ENCODE data around the gene ETV3L.

Gene ETV3L

DNA sequence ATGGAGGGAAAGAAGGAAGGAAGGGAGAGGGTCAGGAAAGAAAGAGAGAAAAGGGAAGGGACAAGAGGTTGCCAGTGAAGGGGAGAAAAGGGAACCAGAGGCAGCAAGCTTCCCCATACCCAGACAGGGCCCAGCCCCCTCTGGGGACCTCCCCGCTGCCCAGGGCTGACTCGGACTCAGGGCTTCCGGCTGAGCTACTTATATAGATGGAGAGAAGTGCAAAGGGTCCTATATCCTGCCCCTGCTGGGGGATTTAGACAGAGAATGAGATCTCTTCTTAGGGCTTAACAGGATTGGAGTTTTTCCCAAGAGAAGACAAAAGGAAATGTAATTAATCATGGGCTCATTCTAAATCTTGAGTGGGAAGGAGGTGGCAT is at the start of gene ETV3L:
Gene ETV3L (minus strand): TSS at position 176 of the 377 bp plus-strand sequence. CDS start 285 bp downstream, outside the sequence.
- no peak for DNase-seq (ENCODE audit: low spot score)

DNA sequence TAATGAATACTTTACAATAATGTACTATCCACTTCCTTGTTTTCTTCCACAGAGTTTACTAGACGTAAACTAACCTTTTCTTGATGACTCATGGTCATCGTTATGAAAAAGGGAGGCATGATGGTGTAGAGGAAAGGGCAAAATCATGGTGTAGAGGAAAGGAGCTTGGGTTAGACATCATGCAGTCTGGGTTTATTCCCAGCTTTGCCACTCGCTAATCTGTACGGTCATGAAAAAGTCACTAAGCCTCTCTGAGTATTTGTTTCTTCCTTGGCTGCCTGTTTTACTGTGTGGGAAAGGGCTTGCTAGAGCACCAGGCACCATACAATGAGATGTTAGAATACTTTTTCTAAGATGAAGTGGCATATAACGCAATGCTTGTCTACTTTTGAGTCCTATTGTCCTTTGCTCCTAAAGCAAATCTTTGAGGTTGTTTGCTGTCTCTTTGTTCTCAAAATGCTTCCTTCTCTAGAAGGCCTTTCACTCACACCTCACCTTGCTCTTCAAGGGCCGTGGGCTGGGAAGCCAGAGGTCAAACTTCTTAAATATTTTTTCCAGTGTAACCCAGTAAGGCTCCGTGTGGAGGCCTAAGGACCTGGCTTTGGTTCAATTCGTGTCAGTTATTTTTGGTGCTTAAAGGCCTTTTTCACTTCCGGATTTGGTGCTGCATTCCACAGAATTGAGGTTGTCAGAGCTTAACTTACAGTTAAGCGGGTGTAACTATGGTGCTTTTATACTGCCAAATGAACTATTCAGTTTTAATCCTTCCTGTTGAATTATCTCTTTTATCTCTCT is 48.5 kb upstream of the ETV3L start:
- DNase-seq (ENCODE audit: low spot score): no peak

DNA sequence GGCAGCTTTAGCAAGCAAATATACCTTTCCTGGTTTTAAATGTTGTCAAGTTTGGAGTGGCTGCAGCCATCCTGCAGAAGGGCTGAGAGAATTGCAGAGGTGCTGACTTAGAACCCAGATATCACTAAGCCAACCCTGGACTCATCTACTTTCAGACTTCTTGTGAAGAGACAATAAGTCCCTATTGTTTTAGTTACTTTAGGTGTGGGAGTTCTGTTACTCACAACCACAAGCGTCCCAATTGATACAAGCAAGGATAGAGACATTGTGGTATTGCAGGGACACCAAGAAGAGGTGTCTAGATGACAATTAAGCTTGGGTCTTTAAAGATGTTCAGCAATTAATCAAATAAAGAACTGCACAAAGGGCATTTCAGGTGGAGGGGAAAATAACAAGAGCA is 47.4 kb upstream of the ETV3L start:
- no peak for DNase-seq (ENCODE audit: low spot score)

DNA sequence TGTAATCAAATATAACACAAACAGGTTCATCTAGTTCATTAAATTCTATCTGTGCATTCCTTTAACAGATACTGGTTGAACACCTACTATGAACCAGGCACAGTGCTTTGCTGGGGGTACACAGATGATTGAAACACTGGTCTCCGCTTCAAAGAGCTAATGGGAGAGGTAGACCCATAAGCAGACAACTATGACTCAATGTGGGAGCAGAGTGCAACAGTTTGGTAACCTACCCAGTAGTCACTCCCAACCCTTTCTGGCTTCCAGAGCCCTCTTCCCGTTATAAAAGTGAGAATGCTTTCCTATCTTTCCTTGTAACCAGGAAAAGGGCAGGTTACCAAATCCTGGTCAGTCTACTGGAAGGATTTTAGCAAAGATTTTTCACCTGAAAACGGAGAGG is 46.6 kb upstream of the ETV3L start:
- DNase-seq (ENCODE audit: low spot score): no peak

DNA sequence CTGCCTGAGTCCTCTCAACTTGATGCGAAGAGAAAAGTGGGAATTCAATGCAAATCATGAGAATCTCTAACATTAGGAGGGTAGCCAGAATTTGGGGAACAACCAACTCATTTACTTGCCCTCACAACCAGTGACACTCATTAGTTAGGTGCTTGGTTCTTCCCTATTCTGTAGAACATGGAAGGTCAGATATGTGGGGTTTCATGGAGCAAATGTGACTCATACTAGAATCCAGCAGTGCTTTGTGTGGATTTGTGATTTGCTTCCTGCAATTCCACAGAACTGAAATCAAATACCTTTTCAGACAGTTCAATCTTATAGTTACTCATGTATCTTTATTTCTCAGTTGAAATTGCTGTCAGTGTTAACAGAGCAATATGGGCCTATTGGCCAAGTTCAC is 45.5 kb upstream of the ETV3L start:
- no peak for DNase-seq (ENCODE audit: low spot score)

DNA sequence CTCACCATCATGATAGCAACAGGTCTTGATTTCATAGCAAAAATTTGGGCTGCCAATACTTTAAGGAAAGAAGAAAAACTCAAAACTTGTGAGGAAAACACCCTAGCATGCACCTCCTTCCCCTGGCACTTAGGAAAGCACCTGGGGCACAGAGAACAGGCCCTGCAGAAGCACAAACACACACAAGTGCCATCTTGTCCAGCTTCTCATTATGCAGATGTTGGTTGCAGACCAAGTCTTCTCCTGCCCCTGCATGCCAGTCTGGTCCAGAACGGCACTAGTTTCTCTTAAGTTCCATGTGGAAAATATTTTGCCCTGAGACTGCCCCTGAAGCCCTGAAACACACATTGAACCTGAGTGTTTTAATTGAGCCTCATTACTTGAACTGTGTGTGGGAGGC is 44.9 kb upstream of the ETV3L start:
- no peak for DNase-seq (ENCODE audit: low spot score)

DNA sequence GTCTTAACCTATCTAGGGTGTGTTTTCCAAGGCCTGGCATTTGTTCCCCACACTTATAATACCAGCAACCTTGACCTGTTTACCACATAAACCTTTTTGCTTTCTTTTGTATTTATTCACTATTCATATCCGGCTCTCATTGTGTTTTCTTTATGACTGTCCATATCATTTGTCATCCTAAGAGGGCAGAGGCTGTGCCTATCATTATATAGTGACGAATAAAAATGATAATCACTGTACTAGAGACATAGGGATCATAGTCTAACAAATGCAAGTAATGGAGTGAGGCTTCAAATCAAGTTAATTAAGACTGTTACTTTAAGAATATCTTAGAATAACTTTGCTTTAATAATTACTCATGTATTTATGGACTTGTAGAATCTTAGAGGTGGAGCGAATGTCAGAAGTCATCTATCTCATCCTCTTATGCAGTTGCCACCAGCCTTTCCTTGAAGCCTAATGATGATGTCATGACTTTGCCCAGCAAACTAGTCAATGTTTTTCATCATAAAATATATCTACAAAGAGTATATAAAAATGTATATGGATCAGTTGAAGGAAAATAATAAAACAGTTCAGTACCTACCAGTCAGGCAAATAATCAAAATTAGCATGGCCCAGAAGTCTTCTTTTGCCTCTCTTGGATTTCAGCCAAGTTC is 43.3 kb upstream of the ETV3L start:
- DNase-seq (ENCODE audit: low spot score): no peak

DNA sequence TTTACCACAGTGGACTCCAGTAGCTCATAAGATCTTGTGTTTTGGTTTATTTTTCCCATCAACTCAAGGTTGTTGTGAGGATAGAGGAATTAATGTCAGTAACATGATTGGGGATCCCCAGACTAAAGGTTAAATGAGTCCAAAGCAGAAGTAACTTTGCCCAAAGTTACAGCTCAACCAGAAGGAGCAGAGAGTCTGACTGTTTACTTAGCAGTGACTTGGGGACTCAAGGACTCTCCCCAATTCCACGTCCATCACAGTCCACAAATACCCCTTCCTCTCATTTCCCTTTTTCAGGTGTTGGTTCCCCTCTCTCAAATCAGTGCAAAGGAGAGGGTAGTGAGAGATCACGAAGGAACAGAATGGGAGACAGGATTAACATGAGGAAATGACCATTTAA is 42.6 kb upstream of the ETV3L start:
- DNase-seq (ENCODE audit: low spot score): no peak

DNA sequence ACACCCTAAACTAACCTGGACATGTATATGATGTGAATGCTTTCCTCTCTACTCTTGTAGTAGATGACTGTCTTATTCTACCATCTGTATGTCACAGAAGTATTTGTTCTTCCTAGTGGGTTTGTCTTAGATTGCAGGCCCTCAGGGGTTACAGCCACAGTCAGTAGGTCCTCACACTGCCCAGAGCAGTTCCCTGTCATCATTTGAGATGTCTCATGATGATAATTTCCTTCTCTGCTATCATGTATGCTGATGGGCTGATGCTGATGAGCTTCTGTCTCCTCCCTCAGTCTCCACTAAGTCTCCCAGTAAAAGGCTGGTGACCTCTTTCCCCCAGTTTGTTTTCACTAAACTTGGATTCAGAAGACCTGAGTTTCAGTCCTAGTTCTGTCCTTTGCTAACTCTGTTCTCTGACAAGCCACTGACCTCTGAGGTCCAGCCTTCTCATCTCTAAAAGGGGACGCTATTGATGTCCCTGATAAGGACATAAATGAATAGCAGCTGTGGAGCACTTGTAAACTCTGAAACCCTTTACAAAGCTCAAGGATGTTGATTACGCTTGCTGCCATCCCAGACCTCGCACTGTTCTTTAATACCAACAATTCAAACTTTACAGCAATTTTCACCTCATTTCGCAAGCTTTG is 41.7 kb upstream of the ETV3L start:
- no peak for DNase-seq (ENCODE audit: low spot score)

DNA sequence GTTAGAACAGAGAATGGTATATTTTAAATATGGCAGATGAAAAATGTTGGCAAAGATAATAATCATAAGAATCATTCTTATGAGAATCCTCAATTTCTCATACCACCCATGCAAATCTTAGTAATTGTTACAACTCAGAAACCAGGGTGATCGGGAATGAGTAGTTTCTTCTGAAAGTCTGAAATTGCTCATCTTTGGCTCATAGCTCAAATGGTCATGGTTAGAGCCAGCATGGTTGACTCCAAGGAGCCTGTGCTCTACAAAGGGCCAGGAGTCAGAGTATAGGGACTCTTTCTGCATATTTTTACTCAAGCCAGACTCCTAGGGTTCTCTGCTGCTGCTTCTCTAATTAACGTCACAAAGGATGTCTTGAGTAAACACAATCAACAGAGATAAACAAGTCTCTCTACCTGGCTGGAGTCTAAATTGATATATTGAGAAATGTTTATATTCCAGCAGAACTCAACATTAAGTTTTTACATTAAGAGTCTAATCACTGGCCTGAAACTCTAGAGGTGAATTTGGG is 40.5 kb upstream of the ETV3L start:
- no peak for DNase-seq (ENCODE audit: low spot score)

DNA sequence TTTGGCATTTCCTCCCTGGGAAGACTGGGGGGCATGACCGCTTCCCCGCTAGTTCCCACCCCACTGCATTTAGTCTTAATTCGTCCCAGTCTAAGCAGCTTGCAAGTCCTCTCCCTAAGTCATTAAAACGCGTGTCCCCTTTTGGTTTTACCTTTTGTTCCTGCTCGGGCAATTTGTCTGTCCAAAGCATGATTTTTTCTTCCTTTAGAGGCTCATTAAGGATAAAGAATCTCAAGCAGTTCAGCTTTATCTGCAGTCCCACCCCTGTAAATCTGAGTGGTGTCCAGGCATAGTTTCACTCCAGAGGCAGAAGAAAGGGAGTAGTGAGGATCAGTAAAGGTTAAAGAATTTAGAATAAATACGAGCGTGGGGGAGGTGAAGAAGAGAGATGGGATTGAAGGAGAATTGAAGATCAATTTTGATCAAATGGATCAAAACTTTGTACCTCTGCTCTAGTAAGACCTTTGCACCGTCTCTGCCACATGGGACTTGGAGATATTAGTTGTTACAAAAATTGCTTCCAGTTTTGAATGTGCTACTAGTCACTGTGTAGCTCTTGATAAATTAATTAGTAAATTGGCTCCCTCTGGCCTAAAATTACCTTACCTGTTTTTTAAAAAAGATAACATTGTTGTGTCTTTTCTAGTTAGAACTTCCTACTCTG is 39.6 kb upstream of the ETV3L start:
- DNase-seq (ENCODE audit: low spot score): no peak

DNA sequence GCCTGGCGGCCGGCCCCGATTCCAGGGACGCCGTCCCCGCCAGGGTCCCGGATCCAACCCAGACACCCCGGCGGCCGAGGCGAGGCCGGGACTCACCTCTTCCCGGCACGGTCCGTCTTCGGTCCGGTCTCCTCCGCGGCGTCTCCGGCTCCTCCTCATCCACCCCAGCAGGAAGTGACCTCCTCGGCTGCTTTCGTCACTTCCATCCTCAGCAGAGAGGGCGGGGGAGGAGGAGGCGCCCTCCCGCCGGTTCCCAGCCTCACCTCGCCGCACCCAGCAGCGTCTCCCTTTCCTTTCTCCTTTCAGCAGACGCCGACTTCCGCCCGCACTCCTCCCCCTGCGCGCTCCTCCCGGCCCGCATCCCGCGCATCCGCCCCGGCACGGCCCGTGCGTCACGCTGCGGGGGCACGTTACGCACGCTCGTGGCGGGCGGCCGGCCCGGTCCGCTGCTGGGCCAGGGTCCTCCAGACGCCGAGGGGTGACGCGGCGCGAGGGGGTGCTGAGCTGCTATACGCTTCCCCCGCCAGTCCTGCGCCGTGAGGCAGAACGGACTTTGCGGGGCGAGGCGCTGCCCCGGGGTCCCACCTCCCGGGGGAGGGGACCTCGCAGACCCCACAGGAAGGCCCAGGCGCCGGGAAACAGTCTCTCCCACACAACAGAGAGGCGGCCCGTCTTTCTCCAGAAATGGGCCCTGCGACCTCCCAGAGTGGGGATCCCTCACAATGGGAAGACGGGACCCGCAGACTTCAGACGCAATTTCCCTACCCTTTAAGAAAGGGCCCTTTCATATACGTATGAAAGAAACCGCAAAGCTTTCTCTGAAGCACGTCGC is 38.8 kb upstream of the ETV3L start, which contains the start of gene ETV3:
Gene ETV3 (minus strand): TSS at position 176 of the 832 bp plus-strand sequence. CDS start 2,043 bp downstream, outside the sequence.
- DNase-seq (ENCODE audit: low spot score): peak; percentile 97

DNA sequence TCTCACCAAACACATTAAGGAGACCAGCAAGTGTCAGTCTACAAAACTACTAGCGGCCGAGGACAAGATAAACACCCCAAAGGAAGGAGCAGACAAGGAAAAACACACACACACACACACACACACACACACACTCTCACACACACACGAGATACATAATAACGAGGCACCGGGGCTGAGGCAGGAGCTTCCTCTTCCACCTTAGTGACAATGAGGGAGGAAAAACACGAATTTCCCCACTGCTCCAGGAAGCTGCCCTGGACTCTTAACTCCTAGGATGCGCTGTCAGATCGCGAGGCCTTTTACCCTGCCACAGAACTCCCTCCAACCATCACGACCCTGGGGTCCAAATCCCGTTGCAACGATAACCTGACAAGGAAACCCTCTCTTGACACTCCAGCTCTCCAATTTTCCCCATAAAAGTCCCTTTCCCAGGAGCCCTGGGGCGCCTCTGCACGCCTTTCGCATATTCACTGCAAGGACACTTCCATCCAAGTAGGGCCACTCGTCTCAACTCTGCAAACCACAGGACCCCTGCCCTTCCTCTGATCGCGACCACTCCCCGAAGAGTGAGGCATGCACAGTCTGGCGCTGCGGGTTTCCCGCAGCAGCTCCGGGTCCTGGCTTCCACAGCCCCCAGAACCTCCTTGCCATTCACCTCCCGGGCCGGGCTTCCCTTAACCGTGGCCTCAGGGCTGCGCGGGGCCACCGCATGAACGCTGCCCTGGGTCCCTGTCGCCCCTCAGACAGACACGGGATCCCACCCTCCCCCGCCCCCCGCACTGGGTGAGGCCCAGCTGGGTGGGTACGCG is 38.0 kb upstream of the ETV3L start:
- DNase-seq (ENCODE audit: low spot score): peak; percentile 27

DNA sequence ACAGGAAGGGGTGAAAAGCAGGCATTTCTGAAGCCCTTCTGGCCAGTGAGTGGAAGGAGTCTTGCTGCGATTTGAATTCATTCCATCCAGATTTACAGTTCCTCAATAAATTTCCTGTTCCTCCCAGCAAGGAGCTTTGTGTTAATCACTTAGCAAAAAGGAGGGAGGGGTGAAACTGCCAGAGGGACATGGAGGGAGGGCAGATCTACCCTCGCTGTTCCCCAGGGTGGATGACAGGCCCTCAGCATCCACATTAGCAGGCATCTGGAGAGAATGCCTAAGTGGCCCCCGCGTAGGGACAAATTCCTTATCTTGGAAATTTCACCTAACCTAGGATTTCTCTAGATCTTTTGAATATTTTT is 37.4 kb upstream of the ETV3L start:
- DNase-seq (ENCODE audit: low spot score): peak; percentile 48

DNA sequence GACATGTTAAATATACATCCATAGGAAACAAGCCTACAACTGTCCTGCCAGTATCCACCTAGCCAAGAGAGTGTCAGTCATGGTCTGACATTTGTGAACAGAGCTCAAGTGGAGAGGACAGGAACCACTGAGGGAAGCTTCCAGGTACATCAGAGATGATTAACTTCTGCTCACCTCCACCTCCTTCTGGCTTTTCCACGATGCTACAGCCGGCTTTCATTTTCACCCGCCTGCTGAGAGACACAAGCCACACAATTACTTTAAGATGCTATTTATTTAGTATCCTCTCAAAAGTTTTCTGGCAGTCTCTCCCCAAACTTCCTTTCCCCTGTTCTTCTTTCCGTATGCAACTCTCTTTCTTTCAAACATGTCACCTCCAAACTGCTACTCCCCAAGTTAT is 36.5 kb upstream of the ETV3L start:
- no peak for DNase-seq (ENCODE audit: low spot score)

DNA sequence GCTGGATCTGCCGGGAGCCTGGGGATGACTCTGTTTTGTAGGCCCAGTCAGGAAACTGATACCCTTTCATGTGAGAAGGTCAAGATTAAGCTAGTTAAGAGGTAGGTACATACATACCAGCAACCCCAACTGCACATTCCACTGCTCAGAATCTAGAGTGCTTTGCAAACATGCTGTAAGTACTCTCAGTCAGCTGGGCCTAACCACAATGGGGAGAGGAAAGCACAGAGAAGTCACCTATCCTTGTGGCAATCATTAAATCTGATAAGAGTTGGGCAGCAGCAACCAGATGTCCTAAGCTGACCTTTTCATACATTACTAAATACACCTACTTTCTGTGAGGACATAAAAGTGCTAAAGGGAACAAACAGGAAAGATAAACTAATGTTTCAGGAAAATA is 36.0 kb upstream of the ETV3L start:
- no peak for DNase-seq (ENCODE audit: low spot score)

DNA sequence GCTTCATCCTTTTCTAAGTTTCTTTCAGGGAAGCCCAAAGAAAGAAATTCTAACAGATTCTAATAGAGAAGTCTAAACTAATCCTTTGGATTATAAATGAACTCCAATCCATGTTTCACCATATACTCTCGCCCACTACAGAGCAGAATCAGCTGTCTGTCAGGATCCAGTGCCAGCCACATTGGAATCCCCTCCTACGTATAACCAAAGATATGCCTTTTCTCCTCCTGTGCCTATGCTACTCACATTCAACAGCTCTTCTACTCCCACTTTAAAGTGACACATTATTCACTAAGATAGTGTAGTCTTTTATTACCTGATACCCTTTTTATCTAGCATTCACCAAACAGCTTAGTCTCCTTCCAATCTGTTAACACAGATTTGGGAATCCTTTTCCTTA is 35.5 kb upstream of the ETV3L start:
- DNase-seq (ENCODE audit: low spot score): no peak

DNA sequence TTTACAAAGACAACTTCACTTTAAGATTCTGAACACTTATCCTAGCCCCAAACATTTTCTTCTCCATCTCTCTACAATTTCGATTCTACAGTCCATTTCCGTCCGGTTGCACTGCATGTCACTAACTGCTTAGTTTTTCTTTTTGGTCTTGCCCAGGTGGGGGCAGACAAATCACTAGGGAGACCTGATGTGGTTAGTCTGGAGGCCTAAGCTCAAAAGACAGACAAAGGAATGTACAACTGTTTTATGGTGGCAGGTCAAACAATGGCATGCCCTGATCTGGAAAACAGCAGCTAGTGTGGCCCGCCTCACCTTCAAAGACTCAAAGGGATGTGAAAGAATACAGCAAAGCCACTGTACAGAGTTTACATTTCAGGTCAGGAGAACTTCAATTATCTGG is 34.8 kb upstream of the ETV3L start:
- DNase-seq (ENCODE audit: low spot score): no peak

DNA sequence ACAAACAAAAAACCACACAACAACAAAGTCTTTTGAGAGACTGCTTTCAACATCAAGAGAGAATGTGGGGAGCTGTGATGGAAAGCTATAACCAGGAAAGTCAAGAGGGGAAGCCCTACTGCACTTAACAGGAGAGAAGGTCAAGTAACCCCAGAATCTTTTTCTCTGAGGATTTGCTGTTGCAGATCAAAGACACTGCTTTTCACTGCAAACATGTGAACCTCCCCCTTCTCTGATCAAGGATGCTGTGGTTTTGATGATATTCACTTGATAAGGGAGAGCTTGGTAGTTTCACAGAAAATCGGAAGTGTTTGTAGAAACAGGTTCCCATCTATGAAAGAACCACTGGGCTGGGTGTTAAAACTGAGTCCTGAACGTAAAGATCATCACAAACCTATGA is 33.8 kb upstream of the ETV3L start:
- DNase-seq (ENCODE audit: low spot score): no peak

DNA sequence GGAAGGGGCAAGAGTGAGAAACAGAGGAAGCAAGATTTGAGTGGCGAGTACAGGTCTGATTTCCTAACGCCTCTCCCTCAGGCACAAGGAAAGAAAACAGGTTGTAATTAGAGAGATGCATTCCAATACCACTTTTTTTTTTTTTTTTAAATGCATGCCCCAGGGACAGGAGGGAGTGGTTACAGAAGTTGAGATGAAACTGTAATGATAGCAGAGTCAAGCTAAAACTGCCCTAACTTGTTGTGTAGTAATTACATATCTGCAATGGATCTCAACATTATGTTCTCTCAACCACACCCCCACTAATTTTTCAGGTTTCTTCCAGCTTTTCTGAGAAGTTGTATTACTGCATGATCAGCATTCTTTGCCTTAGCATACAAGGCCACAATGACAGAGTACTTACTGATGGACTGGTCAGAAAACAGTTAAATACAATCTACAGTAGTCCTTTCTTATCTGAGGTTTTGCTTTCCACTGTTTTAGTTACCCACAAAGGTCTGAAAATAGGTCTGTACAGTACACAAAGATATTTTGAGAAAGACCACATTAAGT is 33.1 kb upstream of the ETV3L start:
- no peak for DNase-seq (ENCODE audit: low spot score)
